A549 (cell line): Measurements from ENCODE around the gene MTERF1. TPM values are rescaled to one million over a fixed set of nuclear protein-coding genes. Genes with fewer than 3 reads are reported as not detected.

Experiments used
- ATAC-seq, 2 experiments: fragments of 200-7000 bp in 1 of 2; fragments of >200 bp in 1 of 2; cut with Nextera tagmentation in 1 of 2; cut with Tn5 transposase in 1 of 2; 3 replicates each; pipeline versions ENCODE4 v1.8.0 to v1.9.1; 2018 to 2020; ENCODE audit warnings: mild to moderate bottlenecking in 1 of 2, moderate library complexity in 1 of 2
- CTCF ChIA-PET: fragments of 300-600 bp; sonication (Branson Sonifier 250); formaldehyde crosslinking; extraction: SDS; loops from one replicate; lab custom pipeline; 2021; ENCODE audit warnings: antibody characterized with exemption, inconsistent platforms; lab: Yijun Ruan, JAX
- POLR2A ChIA-PET: fragments of 350-600 bp; formaldehyde crosslinking; extraction: SDS; loops from one replicate; lab custom pipeline; 2021; ENCODE audit warnings: antibody characterized with exemption, inconsistent platforms; lab: Yijun Ruan, JAX
- DNase-seq, 2 experiments: peaks; one replicate each; pipeline versions ENCODE4 v3.0.0 to v3.0.0-alpha.2; 2011 to 2016; ENCODE audit warnings: low read depth in 1 of 2, low spot score in 1 of 2
- FAIRE-seq: peaks from 2 replicates; lab custom pipeline; 2011; peaks lifted over from hg19 to GRCh38; lab: Jason Lieb, UNC
- H3K27ac ChIP-seq, 2 experiments: fragments of >200 bp; sonication (Bioruptor Twin); formaldehyde crosslinking; 3 replicates each; pipeline ENCODE4 v1.5.1; 2016 to 2017
- H3K4me1 ChIP-seq: fragments of >200 bp; sonication (Bioruptor Twin); formaldehyde crosslinking; 3 replicates; pipeline ENCODE4 v1.6.1; 2016
- H3K4me2 ChIP-seq: fragments of >200 bp; sonication (Bioruptor Twin); formaldehyde crosslinking; 3 replicates; pipeline ENCODE4 v1.6.1; 2016
- H3K4me3 ChIP-seq: fragments of >200 bp; sonication (Bioruptor Twin); formaldehyde crosslinking; 3 replicates; pipeline ENCODE4 v1.5.1; 2016
- H3K9me3 ChIP-seq: fragments of >200 bp; sonication (Bioruptor Twin); formaldehyde crosslinking; 3 replicates; pipeline ENCODE4 v1.6.1; 2016
- CEBPB ChIP-seq, 2 experiments: fragments of >200 bp in 1 of 2; sonication (Bioruptor Twin) in 1 of 2; formaldehyde crosslinking in 1 of 2; IDR thresholded peaks; 2 replicates each; pipeline ENCODE4 v1.6.1; 2012 to 2016
- CHD2 ChIP-seq: fragments of 150-350 bp; IDR thresholded peaks from 2 replicates; pipeline ENCODE4 v1.6.1; 2014; ENCODE audit warnings: low read length; ENCODE audit not compliant: partially characterized antibody
- EHF ChIP-seq: fragments of 250-450 bp; sonication (Bioruptor Pico); IDR thresholded peaks from 2 replicates; pipeline ENCODE4 v1.5.0; 2020; ENCODE audit warnings: mild to moderate bottlenecking
- EP300 ChIP-seq, 2 experiments: fragments of >200 bp; sonication (Bioruptor Twin); formaldehyde crosslinking; IDR thresholded peaks; 2 replicates in 1 of 2; 3 replicates in 1 of 2; pipeline ENCODE4 v1.6.1; 2016 to 2017
- ESRRA ChIP-seq: fragments of 150-350 bp; IDR thresholded peaks from 2 replicates; pipeline ENCODE4 v1.6.1; 2014; ENCODE audit warnings: mild to moderate bottlenecking, low read length, borderline replicate concordance
- HEYL ChIP-seq: fragments of 250-450 bp; sonication (Bioruptor Pico); IDR thresholded peaks from 2 replicates; pipeline ENCODE4 v1.8.0; 2021; ENCODE audit warnings: mild to moderate bottlenecking, moderate library complexity
- KDM1A ChIP-seq: fragments of 200-600 bp; sonication (generic); IDR thresholded peaks from 2 replicates; pipeline ENCODE4 v1.6.1; 2016; ENCODE audit warnings: low read depth, mild to moderate bottlenecking
- MYC ChIP-seq: IDR thresholded peaks from 2 replicates; pipeline ENCODE4 v1.6.1; 2012; ENCODE audit warnings: mild to moderate bottlenecking, inconsistent platforms, low read length, improper control_type of control experiment, borderline replicate concordance
- NFE2L2 ChIP-seq: fragments of 150-350 bp; conservative IDR thresholded peaks from 2 replicates; pipeline ENCODE4 v1.6.1; 2014; ENCODE audit warnings: low read length
- RAD21 ChIP-seq, 2 experiments: fragments of >200 bp in 1 of 2; sonication (Bioruptor Twin) in 1 of 2; formaldehyde crosslinking in 1 of 2; IDR thresholded peaks in 1 of 2; conservative IDR thresholded peaks in 1 of 2; 2 replicates in 1 of 2; 3 replicates in 1 of 2; pipeline ENCODE4 v1.6.1; 2012 to 2018; ENCODE audit warnings: inconsistent platforms in 1 of 2
- RNF2 ChIP-seq: fragments of 200-600 bp; sonication (generic); IDR thresholded peaks from 2 replicates; pipeline ENCODE4 v1.6.1; 2016; ENCODE audit warnings: low read depth, mild to moderate bottlenecking, antibody characterized with exemption, moderate library complexity, borderline replicate concordance
- SMC3 ChIP-seq: fragments of >200 bp; sonication (Bioruptor Twin); formaldehyde crosslinking; IDR thresholded peaks from 3 replicates; pipeline ENCODE4 v1.6.1; 2018; ENCODE audit warnings: inconsistent platforms
- TP53 ChIP-seq: fragments of 250-450 bp; sonication (Bioruptor Pico); IDR thresholded peaks from 2 replicates; pipeline ENCODE4 v1.5.0; 2021; ENCODE audit warnings: mild to moderate bottlenecking, moderate library complexity
- WGBS: methylation state at CpG from one replicate; pipeline ENCODE4 v1.1.6; 2017; ENCODE audit errors: missing lambda C conversion rate; 5-methylcytosine and 5-hydroxymethylcytosine counted together
- polyA plus RNA-seq, 4 experiments: library from polyadenylated mRNA; depleted of rRNA in 3 of 4; stranded (reverse); fragments of >200 nt; fragmentation: RNase III in 1 of 4; extraction: RNeasy Plus Mini Kit Qiagen cat#74134 plus additional on column Dnase treatment in 1 of 4; gene quantifications; 2 replicates in 3 of 4; 3 replicates in 1 of 4; pipeline ENCODE4 v1.2.3, GENCODE V29; 2011 to 2017
- TF ChIP-seq, protein P1 (sequence below): fragments of >200 bp; sonication (Bioruptor Twin); formaldehyde crosslinking; IDR thresholded peaks from 2 replicates; pipeline ENCODE4 v1.6.1; 2016
- TF ChIP-seq, protein P2 (sequence below): fragments of 200-600 bp; sonication (generic); IDR thresholded peaks from 2 replicates; pipeline ENCODE4 v1.6.1; 2016; ENCODE audit warnings: antibody characterized with exemption, mild to moderate bottlenecking, moderate library complexity
- TF ChIP-seq, protein P3 (sequence below): fragments of >200 bp; sonication (Bioruptor Twin); formaldehyde crosslinking; IDR thresholded peaks from 3 replicates; pipeline ENCODE4 v1.5.1; 2016
- TF ChIP-seq, protein P4 (sequence below): IDR thresholded peaks from 2 replicates; pipeline ENCODE4 v1.6.1; 2012
- TF ChIP-seq, protein P5 (sequence below): fragments of 250-450 bp; sonication (Bioruptor Pico); IDR thresholded peaks from 2 replicates; pipeline ENCODE4 v1.5.0; 2020; ENCODE audit warnings: low read depth, mild to moderate bottlenecking, moderate library complexity

MTERF1 gene
- polyA plus RNA-seq, 2 of the 4 experiments (the other 2 are of a cell fraction): 12.8 to 20.1 TPM

DNA sequence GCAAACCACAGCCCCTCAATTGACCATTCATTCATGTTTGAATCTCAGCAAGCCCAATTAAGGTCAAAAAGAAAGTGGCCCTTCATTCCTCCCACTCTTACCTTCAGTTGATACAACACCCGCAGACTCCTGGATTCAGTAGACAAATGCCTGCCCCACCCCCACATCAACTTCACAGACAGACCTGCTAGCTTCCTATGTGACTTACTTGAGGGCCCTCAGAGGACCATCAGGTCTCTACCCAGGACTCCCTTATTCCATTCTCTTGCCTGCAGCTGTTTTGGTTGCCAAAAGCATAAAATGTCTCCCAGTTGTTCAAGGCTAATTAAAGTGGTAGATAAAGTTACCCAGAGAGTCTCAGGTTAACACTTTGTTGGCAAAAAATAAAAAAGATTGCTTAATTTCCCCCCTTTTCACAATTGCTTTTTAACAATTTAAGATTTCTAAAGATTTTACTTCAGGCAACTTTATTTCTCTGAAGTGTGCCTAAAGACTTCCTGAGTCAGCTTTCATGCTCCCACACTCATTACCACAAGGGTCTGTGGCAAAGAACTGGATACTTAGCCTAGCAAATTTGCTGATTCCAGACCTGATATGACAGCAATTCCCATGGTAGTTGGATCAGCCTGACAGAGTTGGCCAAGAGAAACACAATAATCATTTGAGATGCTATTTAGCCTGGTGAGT lies 3.3 kb upstream of the MTERF1 start:
- CTCF ChIA-PET: interaction anchor here (1.4 to 1.7 kb wide), 2 partner anchors 10 to 23 kb away, joined by 3 to 5 read pairs; no protein-coding TSS in a partner anchor
- Histone ChIP-seq H3K27ac (no peak overlapping the region), H3K4me3 (no peak overlapping the region), H3K4me1 (peaks cover 3% of the 10 kb centered on the region; the same call in 1 of the 3 replicates), H3K9me3 (no peaks in the 10 kb centered on the region)
- ATAC-seq: no peak
- WGBS: 89% methylated on average over 1 of the region's 1 CpG
- no peak for TF ChIP-seq CHD2
- TF ChIP-seq, all 56 proteins: peak for 0
- POLR2A ChIA-PET: no interaction called here
- no peak overlapping the region for H3K4me2 ChIP-seq
- no peak for DNase-seq
- no peak for FAIRE-seq

DNA sequence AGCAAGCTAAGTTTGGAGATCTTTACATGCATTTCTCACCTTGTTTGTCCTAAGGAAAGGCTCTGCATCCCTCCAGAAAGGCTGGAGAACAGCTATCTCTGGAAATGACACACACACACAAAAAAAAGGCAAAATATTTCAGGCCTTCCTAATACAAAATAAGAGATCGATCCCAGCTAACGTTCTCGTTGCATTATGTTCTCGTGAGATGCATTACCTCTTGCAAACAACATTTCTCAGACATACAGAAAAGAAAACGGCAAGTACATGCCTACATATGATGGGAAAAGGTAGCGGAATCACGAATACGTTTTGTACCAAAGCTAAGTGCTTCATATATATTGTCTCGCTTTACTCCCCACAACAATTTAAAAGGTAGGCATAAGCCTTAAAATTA lies 488 bp downstream of the MTERF1 start:
- peak overlapping the region; percentile 74 to 89 for H3K27ac ChIP-seq
- H3K4me1 ChIP-seq: peaks cover 3% of the 10 kb centered on the region; the same call in 1 of the 3 replicates
- DNase-seq: no peak
- no peak for FAIRE-seq
- H3K4me3 ChIP-seq: peak overlapping the region; percentile 80
- CTCF ChIA-PET: interaction anchor here (0.6 to 3.4 kb wide), 21 partner anchors 11 to 1029 kb away, joined by 3 to 31 read pairs (median 4); partner anchors contain the start of genes AKAP9, GATAD1 and LRRD1
- WGBS: 10% methylated on average over 9 of the region's 9 CpGs
- peak in 1 of 2 experiments; percentile 12; a peak in 3 of 6 replicates for ATAC-seq
- no peaks in the 10 kb centered on the region for H3K9me3 ChIP-seq
- H3K4me2 ChIP-seq: peak overlapping the region; percentile 87
- POLR2A ChIA-PET: interaction anchor here (0.8 to 1.6 kb wide), 3 partner anchors 9 to 366 kb away, joined by 4 to 5 read pairs (median 5); partner anchors contain the start of genes ANKIB1 and KRIT1
- no peak for TF ChIP-seq EP300 (IDR thresholded peaks at IDR 0.05)
- TF ChIP-seq CHD2: peak; percentile 42
- TF ChIP-seq, protein P1, sequence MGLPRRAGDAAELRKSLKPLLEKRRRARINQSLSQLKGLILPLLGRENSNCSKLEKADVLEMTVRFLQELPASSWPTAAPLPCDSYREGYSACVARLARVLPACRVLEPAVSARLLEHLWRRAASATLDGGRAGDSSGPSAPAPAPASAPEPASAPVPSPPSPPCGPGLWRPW: no peak
- no peak for TF ChIP-seq CEBPB (IDR thresholded peaks at IDR 0.05)
- TF ChIP-seq RNF2: no peak
- TF ChIP-seq, protein P2, sequence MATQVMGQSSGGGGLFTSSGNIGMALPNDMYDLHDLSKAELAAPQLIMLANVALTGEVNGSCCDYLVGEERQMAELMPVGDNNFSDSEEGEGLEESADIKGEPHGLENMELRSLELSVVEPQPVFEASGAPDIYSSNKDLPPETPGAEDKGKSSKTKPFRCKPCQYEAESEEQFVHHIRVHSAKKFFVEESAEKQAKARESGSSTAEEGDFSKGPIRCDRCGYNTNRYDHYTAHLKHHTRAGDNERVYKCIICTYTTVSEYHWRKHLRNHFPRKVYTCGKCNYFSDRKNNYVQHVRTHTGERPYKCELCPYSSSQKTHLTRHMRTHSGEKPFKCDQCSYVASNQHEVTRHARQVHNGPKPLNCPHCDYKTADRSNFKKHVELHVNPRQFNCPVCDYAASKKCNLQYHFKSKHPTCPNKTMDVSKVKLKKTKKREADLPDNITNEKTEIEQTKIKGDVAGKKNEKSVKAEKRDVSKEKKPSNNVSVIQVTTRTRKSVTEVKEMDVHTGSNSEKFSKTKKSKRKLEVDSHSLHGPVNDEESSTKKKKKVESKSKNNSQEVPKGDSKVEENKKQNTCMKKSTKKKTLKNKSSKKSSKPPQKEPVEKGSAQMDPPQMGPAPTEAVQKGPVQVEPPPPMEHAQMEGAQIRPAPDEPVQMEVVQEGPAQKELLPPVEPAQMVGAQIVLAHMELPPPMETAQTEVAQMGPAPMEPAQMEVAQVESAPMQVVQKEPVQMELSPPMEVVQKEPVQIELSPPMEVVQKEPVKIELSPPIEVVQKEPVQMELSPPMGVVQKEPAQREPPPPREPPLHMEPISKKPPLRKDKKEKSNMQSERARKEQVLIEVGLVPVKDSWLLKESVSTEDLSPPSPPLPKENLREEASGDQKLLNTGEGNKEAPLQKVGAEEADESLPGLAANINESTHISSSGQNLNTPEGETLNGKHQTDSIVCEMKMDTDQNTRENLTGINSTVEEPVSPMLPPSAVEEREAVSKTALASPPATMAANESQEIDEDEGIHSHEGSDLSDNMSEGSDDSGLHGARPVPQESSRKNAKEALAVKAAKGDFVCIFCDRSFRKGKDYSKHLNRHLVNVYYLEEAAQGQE: peak; percentile 27; the same call in 1 of the 2 replicates
- no peak for TF ChIP-seq MYC

DNA sequence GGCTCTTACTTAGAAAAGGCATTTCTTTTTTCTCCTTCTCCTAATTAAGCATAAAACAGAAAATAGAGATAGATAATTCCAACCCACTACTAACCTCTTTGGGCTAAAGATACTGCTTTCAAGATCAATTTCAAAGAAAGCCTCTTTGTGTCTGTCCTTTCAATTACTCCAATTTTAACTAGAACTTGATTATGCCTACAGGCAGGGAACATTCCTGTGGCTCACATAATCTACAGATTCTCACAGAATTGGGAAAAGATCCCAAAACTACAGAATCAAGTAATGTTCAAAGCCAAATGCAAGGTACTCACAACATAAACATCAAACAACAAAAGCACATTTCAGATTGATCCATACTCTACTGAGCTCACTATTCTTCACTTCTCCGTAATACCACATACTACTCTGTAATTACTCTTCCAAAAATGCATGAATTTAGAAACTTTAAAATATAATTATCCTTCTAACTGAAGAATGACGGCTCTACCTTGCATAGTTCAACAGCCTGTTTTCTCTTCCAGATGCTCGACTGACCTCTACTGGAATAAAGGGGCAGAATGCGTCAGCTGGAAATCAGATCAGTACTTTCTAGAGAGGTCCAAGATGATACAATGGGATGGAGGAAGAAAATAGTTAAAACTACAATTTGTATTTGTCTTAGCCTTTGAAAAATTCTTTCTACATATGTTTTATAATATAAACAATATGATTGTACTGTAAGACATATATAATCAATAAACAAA lies 3.9 kb downstream of the MTERF1 start:
- no peak for FAIRE-seq
- CTCF ChIA-PET: no interaction called here
- no peak overlapping the region for H3K4me3 ChIP-seq
- H3K9me3 ChIP-seq: no peaks in the 10 kb centered on the region
- H3K4me2 ChIP-seq: no peak overlapping the region
- peaks cover 3% of the 10 kb centered on the region; the same call in 1 of the 3 replicates for H3K4me1 ChIP-seq
- H3K27ac ChIP-seq: no peak overlapping the region
- peak; percentile 7 to 22 for DNase-seq
- TF ChIP-seq KDM1A: no peak
- peak in 1 of 2 experiments; percentile 36; a peak in 3 of 5 replicates for TF ChIP-seq RAD21 (conservative IDR thresholded peaks at IDR 0.05 in 1 of 2, IDR thresholded peaks at IDR 0.05 in 1 of 2)
- TF ChIP-seq, protein P3, sequence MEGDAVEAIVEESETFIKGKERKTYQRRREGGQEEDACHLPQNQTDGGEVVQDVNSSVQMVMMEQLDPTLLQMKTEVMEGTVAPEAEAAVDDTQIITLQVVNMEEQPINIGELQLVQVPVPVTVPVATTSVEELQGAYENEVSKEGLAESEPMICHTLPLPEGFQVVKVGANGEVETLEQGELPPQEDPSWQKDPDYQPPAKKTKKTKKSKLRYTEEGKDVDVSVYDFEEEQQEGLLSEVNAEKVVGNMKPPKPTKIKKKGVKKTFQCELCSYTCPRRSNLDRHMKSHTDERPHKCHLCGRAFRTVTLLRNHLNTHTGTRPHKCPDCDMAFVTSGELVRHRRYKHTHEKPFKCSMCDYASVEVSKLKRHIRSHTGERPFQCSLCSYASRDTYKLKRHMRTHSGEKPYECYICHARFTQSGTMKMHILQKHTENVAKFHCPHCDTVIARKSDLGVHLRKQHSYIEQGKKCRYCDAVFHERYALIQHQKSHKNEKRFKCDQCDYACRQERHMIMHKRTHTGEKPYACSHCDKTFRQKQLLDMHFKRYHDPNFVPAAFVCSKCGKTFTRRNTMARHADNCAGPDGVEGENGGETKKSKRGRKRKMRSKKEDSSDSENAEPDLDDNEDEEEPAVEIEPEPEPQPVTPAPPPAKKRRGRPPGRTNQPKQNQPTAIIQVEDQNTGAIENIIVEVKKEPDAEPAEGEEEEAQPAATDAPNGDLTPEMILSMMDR: peak; percentile 33
- no peak for TF ChIP-seq EHF (CRISPR knock-in tag)
- no peak for TF ChIP-seq TP53
- no peak for TF ChIP-seq HEYL (CRISPR knock-in tag)
- no peak for TF ChIP-seq NFE2L2
- TF ChIP-seq ESRRA: no peak
- TF ChIP-seq SMC3: no peak
- TF ChIP-seq, protein P4, sequence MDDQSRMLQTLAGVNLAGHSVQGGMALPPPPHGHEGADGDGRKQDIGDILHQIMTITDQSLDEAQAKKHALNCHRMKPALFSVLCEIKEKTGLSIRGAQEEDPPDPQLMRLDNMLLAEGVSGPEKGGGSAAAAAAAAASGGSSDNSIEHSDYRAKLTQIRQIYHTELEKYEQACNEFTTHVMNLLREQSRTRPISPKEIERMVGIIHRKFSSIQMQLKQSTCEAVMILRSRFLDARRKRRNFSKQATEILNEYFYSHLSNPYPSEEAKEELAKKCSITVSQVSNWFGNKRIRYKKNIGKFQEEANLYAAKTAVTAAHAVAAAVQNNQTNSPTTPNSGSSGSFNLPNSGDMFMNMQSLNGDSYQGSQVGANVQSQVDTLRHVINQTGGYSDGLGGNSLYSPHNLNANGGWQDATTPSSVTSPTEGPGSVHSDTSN: no peak
- TF ChIP-seq, protein P1: no peak
- no peak for TF ChIP-seq RNF2
- TF ChIP-seq, protein P5, sequence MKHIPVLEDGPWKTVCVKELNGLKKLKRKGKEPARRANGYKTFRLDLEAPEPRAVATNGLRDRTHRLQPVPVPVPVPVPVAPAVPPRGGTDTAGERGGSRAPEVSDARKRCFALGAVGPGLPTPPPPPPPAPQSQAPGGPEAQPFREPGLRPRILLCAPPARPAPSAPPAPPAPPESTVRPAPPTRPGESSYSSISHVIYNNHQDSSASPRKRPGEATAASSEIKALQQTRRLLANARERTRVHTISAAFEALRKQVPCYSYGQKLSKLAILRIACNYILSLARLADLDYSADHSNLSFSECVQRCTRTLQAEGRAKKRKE (CRISPR knock-in tag): no peak
- no peak for ATAC-seq
- POLR2A ChIA-PET: no interaction called here
- WGBS: 66% methylated on average over 4 of the region's 4 CpGs
